Measurements from ENCODE around the gene IMMP1L.

Gene IMMP1L, protein sequence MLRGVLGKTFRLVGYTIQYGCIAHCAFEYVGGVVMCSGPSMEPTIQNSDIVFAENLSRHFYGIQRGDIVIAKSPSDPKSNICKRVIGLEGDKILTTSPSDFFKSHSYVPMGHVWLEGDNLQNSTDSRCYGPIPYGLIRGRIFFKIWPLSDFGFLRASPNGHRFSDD

DNA sequence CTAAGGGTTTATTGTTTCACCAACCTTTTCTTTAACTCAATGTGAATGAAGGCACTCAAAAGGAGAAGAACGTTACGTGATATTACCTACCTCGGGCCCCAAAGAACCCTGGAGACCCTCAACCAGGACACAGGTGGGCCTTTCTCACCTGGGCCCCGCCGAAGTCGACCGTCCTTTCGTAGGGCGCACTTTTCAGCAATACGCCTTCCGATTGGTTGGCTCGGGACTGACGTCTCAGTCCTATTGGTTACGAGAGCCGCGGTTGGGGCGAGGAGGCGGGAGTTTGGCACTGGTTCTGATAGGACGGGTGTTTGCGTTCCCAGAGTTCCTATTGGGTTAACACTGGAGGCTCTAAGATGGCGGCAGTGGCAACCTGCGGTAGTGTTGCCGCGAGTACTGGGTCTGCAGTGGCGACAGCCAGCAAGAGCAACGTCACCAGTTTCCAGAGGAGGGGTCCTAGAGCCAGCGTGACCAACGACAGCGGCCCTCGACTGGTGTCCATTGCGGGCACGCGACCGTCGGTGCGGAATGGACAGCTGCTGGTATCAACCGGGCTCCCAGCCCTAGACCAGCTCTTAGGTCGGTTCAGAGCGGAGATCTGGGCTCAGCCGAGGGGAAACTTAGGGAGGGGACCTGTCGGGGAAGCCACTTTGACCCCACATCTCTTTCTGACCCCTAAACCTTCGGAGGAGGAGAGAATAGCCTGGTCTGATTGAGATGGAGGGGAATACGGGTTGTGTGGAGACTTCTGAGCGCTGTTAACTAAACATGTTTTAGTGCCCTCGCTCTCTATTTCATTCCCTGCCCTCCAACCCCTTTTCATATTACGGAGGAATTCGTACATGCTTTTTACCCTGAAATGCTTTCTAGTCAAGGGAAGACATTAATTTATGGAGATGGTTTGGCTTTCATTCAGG lies at the start of gene IMMP1L, which contains the start of gene ELP4:
Gene IMMP1L (minus strand): TSS at position 194 of the 917 bp plus-strand sequence. CDS start 46,346 bp downstream, outside the sequence.
Gene ELP4 (plus strand): TSS at position 339 of the 917 bp plus-strand sequence. CDS start 18 bp downstream, at position 357.
- DNase-seq (ENCODE audit: extremely low spot score) = peak; percentile 94
- POLR2A ChIA-PET = no interaction called here
- CTCF ChIA-PET = interaction anchor here (0.7 kb wide), 1 partner anchor 435 kb away, joined by 4 read pairs; no protein-coding TSS in a partner anchor
- TF ChIP-seq SUZ12 (IDR thresholded peaks at IDR 0.05) = no peak
- no peak for TF ChIP-seq HDGF (IDR thresholded peaks at IDR 0.05; ENCODE audit: borderline replicate concordance)
- TF ChIP-seq FOXM1 (IDR thresholded peaks at IDR 0.05; ENCODE audit: borderline replicate concordance) = peak; percentile 90; the same call in 1 of the 2 replicates
- TF ChIP-seq ARNT (IDR thresholded peaks at IDR 0.05) = no peak
- no peak for TF ChIP-seq ZNF384 (IDR thresholded peaks at IDR 0.05)
- TF ChIP-seq, protein P1, sequence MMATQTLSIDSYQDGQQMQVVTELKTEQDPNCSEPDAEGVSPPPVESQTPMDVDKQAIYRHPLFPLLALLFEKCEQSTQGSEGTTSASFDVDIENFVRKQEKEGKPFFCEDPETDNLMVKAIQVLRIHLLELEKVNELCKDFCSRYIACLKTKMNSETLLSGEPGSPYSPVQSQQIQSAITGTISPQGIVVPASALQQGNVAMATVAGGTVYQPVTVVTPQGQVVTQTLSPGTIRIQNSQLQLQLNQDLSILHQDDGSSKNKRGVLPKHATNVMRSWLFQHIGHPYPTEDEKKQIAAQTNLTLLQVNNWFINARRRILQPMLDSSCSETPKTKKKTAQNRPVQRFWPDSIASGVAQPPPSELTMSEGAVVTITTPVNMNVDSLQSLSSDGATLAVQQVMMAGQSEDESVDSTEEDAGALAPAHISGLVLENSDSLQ (IDR thresholded peaks at IDR 0.05) = peak; percentile 45
- peak; percentile 84 for TF ChIP-seq L3MBTL2 (conservative IDR thresholded peaks at IDR 0.05)
- TF ChIP-seq BHLHE40 (IDR thresholded peaks at IDR 0.05; ENCODE audit: borderline replicate concordance) = no peak
- TF ChIP-seq LEF1 (IDR thresholded peaks at IDR 0.05; ENCODE audit: borderline replicate concordance) = no peak
- TF ChIP-seq TARDBP (IDR thresholded peaks at IDR 0.05) = no peak
- no peak for TF ChIP-seq CTBP1 (IDR thresholded peaks at IDR 0.05; ENCODE audit: borderline replicate concordance)
- TF ChIP-seq ELF4 (IDR thresholded peaks at IDR 0.05) = no peak
- no peak for TF ChIP-seq SP1 (IDR thresholded peaks at IDR 0.05)
- no peak for TF ChIP-seq FOXA1 (IDR thresholded peaks at IDR 0.05)
- no peak for TF ChIP-seq NFRKB (IDR thresholded peaks at IDR 0.05)
- TF ChIP-seq FOXK2 (IDR thresholded peaks at IDR 0.05) = no peak

DNA sequence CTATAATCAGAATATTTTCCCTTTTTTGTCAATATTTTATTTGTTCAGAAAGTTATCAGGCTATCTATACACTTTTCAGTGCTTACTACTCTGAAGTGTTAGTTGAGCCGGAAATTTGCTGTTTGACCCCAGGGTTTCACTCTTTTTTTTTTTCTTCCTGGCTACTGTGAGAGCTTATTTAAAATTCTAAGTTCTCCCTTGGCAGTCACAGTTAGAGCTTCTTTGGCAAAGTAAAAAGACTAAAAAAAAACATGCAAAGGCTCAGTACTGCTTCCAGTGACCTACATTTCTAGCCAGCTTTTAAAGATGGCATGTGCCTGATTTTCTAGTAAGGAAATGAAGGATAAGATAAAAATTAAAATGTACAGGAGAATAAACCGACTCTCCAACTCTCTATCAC lies 48.6 kb upstream of the IMMP1L start:
- TF ChIP-seq L3MBTL2 (conservative IDR thresholded peaks at IDR 0.05) = no peak
- no peak for TF ChIP-seq TARDBP (IDR thresholded peaks at IDR 0.05)
- no peak for TF ChIP-seq FOXA1 (IDR thresholded peaks at IDR 0.05)
- TF ChIP-seq ELF4 (IDR thresholded peaks at IDR 0.05) = no peak
- TF ChIP-seq, protein P1 (IDR thresholded peaks at IDR 0.05) = no peak
- no peak for TF ChIP-seq LEF1 (IDR thresholded peaks at IDR 0.05; ENCODE audit: borderline replicate concordance)
- TF ChIP-seq ZNF384 (IDR thresholded peaks at IDR 0.05) = no peak
- no peak for TF ChIP-seq SUZ12 (IDR thresholded peaks at IDR 0.05)
- no peak for TF ChIP-seq BHLHE40 (IDR thresholded peaks at IDR 0.05; ENCODE audit: borderline replicate concordance)
- TF ChIP-seq NFRKB (IDR thresholded peaks at IDR 0.05) = no peak
- no peak for TF ChIP-seq SP1 (IDR thresholded peaks at IDR 0.05)
- TF ChIP-seq HDGF (IDR thresholded peaks at IDR 0.05; ENCODE audit: borderline replicate concordance) = no peak
- TF ChIP-seq ARNT (IDR thresholded peaks at IDR 0.05) = no peak
- no peak for TF ChIP-seq FOXM1 (IDR thresholded peaks at IDR 0.05; ENCODE audit: borderline replicate concordance)
- CTCF ChIA-PET = interaction anchor here (0.8 kb wide), 1 partner anchor 400 kb away, joined by 4 read pairs; no protein-coding TSS in a partner anchor
- no peak for DNase-seq (ENCODE audit: extremely low spot score)
- POLR2A ChIA-PET = no interaction called here

DNA sequence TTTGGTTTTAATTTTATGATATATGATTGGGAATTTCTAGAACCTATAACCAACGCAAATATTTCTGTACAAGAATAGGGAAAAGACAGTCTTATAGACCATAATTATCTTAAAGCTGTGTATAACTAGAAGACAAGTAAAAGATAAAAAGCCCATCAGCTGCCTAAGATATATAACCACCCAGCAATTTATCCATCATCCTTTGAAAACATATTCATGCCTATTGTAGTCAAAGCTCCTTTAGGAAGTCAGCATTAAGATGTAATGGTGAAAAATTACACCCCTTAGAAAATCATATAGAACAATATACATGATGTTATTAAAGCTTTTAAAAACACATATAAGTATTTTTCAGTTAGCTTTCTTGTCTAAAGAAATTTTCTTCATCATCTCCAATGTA lies 46.5 kb upstream of the IMMP1L start:
- TF ChIP-seq BHLHE40 (IDR thresholded peaks at IDR 0.05; ENCODE audit: borderline replicate concordance) (no peak), ZNF384 (IDR thresholded peaks at IDR 0.05) (no peak)
- POLR2A ChIA-PET = no interaction called here
- CTCF ChIA-PET = no interaction called here
- DNase-seq (ENCODE audit: extremely low spot score) = no peak

DNA sequence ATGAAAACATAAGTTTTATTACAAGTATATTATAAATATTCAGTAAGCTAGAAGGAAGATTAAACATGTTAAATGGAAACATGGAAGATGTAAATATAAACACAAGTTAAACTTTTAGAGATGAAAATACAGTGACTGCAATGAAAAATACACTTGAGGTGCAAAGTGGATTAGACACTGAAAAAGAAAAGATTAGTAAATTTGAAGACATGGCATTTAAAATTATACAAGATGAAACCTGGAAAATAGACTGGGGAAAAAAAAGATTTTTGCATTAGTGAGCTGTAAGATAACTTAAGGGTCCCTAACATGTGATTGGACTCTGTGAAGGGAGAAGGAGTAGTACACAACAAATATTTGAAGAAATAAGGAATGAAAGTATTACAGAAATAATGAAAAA lies 33.4 kb upstream of the IMMP1L start:
- no peak for TF ChIP-seq ZNF384 (IDR thresholded peaks at IDR 0.05)
- no peak for TF ChIP-seq LEF1 (IDR thresholded peaks at IDR 0.05; ENCODE audit: borderline replicate concordance)
- no peak for TF ChIP-seq L3MBTL2 (conservative IDR thresholded peaks at IDR 0.05)
- no peak for TF ChIP-seq CTBP1 (IDR thresholded peaks at IDR 0.05; ENCODE audit: borderline replicate concordance)
- TF ChIP-seq, protein P1 (IDR thresholded peaks at IDR 0.05) = no peak
- no peak for TF ChIP-seq ARNT (IDR thresholded peaks at IDR 0.05)
- TF ChIP-seq BHLHE40 (IDR thresholded peaks at IDR 0.05; ENCODE audit: borderline replicate concordance) = no peak
- TF ChIP-seq HDGF (IDR thresholded peaks at IDR 0.05; ENCODE audit: borderline replicate concordance) = no peak
- no peak for TF ChIP-seq ELF4 (IDR thresholded peaks at IDR 0.05)
- no peak for TF ChIP-seq SP1 (IDR thresholded peaks at IDR 0.05)
- no peak for TF ChIP-seq FOXK2 (IDR thresholded peaks at IDR 0.05)
- TF ChIP-seq FOXM1 (IDR thresholded peaks at IDR 0.05; ENCODE audit: borderline replicate concordance) = no peak
- TF ChIP-seq NFRKB (IDR thresholded peaks at IDR 0.05) = no peak
- no peak for TF ChIP-seq TARDBP (IDR thresholded peaks at IDR 0.05)
- TF ChIP-seq SUZ12 (IDR thresholded peaks at IDR 0.05) = no peak
- no peak for DNase-seq (ENCODE audit: extremely low spot score)
- ChIA-PET POLR2A (no interaction called here), CTCF (no interaction called here)

DNA sequence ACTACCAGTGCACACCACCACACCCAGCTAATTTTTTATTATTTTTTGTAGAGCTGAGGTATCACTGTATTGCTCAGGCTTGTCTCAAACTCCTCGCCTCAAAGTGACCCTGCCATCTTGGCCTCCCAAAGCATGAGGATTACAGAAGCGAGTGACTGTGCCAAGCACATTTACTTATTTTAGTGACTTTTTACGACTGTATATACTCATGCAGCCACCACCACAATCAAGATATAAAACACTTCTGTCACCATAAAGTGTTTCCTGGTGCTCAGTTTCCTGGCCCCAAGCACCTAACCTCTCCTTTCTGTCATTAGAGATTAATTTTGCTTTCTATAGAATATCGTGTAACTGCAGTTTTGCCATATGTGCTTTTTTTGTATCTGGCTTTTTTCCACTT lies 26.1 kb upstream of the IMMP1L start:
- ChIA-PET POLR2A (no interaction called here), CTCF (no interaction called here)
- TF ChIP-seq ZNF384 (IDR thresholded peaks at IDR 0.05) (no peak), TARDBP (IDR thresholded peaks at IDR 0.05) (no peak), SUZ12 (IDR thresholded peaks at IDR 0.05) (no peak), SP1 (IDR thresholded peaks at IDR 0.05) (no peak), LEF1 (IDR thresholded peaks at IDR 0.05; ENCODE audit: borderline replicate concordance) (no peak), CTBP1 (IDR thresholded peaks at IDR 0.05; ENCODE audit: borderline replicate concordance) (no peak), FOXA1 (IDR thresholded peaks at IDR 0.05) (no peak), L3MBTL2 (conservative IDR thresholded peaks at IDR 0.05) (no peak), FOXK2 (IDR thresholded peaks at IDR 0.05) (no peak), ARNT (IDR thresholded peaks at IDR 0.05) (no peak), NFRKB (IDR thresholded peaks at IDR 0.05) (no peak), HDGF (IDR thresholded peaks at IDR 0.05; ENCODE audit: borderline replicate concordance) (no peak), ELF4 (IDR thresholded peaks at IDR 0.05) (no peak)
- TF ChIP-seq, protein P1 (IDR thresholded peaks at IDR 0.05) = no peak
- no peak for DNase-seq (ENCODE audit: extremely low spot score)

Measured in HEK293T (cell line).